Keratinocyte (primary cell): ENCODE results near the gene RELCH.

Source experiments
- CTCF ChIP-seq, 3 experiments: IDR thresholded peaks in 1 of 3; conservative IDR thresholded peaks in 1 of 3; optimal IDR thresholded peaks in 1 of 3; 2 replicates in 2 of 3; 3 replicates in 1 of 3; pipeline versions ENCODE3 to v1.5.1; 2011; ENCODE audit warnings: low read length in 3 of 3, mild to moderate bottlenecking in 3 of 3, moderate library complexity in 2 of 3, control low read depth in 1 of 3, inconsistent platforms in 1 of 3; ENCODE audit not compliant: insufficient read depth in 2 of 3; ENCODE audit errors: extremely low read depth in 1 of 3
- EZH2 ChIP-seq: IDR thresholded peaks from one replicate; pipeline ENCODE4 v1.6.1; 2012; ENCODE audit warnings: inconsistent platforms, mild to moderate bottlenecking, low read length, moderate library complexity

GRCh38 chr18:62326646-62327348, 139.7 kb downstream of the RELCH start:
- TF ChIP-seq CTCF (optimal IDR thresholded peaks at IDR 0.05 in 1 of 3, IDR thresholded peaks at IDR 0.05 in 1 of 3, conservative IDR thresholded peaks at IDR 0.05 in 1 of 3; ENCODE audit: extremely low read depth in 1 of 3, insufficient read depth in 2 of 3, low read length in 3 of 3) (no peak), EZH2 (peak; percentile 41)
